HG03095 (cell line): ENCODE results near the gene GLYATL3.

Experiments
- ATAC-seq: cut with Tn5 transposase; IDR thresholded peaks from one replicate; pipeline ENCODE4 v1.9.1; 2021; ENCODE audit warnings: moderate library complexity; ENCODE audit not compliant: unreplicated experiment

Gene GLYATL3

DNA sequence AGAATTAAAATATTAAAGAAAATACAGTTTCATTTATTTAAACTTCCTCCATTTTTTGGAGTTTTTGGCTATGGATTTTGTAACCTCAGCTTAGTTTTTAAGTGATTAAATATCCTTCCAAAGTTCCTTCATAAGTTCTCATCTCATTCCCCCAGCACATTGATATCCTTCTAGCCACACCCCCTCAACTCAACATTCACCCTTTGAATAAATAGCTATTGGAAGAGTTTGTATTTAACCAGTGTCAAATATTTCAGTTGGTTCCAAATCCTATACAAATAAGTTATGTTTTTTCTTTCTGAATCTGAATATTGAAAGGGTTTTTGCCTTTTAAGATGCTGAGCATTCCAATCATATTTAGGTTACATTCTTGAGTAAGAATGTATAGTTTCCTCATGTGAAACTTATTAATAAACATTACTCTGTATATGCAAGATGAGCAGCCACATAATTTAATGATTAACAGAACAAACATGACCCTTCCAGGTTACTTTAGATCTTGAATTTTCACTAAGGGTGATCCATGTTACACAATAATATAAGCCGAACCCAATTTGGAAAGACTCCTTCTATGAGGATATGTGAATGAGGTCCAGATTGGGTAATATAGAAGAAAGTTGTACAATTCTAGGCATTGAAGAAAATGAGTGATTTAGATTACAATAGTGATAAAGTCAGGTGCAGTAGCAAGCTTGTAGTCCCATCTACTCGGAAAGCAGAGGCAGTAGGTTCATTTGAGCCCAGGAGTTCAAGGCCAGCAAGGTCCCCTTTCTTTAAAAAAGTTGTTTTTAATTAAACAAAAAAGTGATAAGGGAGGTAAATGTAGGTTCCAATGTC, 13.6 kb downstream of the GLYATL3 start:
- no peak for ATAC-seq

GRCh38 chr6:49514571-49515484, 15.1 kb downstream of the GLYATL3 start:
- no peak for ATAC-seq

DNA sequence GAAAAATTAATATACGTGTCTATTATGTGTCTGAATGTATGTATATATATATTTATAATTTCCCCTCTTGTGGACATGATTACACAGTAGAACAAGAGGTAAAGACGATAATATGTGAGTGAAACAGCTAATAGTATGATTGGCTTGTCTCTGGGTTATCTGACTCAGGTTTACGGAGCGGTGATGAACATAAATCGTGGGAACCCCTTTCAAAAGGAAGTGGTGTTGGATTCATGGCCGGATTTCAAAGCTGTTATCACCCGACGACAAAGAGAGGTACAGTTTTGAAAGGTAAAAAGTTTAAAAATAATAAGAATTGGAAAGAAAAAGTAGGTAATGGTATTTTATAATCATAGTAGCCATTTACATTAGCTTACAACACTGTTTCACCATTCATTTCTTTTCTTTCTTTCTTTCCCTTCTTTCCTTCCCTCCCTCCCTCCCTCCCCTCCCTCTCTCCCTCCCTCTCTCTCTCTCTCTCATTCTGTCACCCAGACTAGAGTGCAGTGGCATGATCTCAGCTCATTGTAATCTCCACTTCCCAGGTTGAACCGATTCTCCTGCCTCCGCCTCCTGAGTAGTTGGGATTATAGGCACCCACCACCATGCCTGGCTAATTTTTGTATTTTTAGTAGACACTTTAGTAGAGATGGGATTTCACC, 15.9 kb downstream of the GLYATL3 start:
- no peak for ATAC-seq

- ATAC-seq = no peak
Observed at GRCh38 chr6:49516147-49516505, 16.4 kb downstream of the GLYATL3 start.

DNA sequence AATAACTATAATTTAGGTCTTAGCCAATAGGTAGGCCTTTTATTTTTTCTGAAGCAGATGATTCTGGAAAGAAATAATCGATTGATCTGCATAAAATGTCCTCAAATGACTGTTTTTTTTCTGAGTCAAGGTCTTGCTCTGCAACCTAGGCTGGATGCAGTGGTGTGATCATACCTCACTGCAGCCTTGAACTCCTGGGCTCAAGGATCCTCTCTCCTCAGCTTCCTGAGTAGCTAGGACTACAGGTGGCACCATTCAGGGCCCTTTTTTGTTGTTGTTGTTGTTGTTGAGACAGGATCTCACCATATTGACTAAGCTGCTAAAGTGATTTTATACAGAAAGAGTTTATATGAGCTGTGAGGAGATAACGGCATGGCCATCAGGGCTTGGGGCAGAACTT, 18.2 kb downstream of the GLYATL3 start:
- no peak for ATAC-seq

DNA sequence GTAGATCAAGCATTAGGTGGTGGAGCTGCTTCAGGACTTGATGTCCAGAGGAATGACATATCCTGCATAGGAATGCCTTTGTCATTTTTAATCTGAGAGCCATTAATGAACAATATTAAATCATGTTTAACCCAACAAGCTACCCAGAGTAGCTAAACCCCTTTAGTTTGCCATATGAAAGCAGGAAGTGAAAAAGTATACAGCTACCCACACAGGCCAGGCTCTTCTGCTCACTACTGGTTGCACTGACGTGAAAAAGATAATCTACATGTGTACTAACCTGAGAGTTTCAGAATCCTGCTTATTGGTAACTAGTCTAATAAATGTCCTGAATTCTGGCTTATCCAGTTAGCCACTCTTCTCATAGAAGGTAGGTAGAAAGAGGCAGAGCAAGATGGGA, 19.9 kb downstream of the GLYATL3 start:
- ATAC-seq = peak; percentile 78

- no peak for ATAC-seq
Observed at GRCh38 chr6:49522710-49523593, 23.2 kb downstream of the GLYATL3 start.

GRCh38 chr6:49523901-49524300, 24.2 kb downstream of the GLYATL3 start:
- no peak for ATAC-seq

GRCh38 chr6:49524541-49524940, 24.8 kb downstream of the GLYATL3 start:
- no peak for ATAC-seq

GRCh38 chr6:49526598-49526997, 26.9 kb downstream of the GLYATL3 start:
- ATAC-seq = no peak

DNA sequence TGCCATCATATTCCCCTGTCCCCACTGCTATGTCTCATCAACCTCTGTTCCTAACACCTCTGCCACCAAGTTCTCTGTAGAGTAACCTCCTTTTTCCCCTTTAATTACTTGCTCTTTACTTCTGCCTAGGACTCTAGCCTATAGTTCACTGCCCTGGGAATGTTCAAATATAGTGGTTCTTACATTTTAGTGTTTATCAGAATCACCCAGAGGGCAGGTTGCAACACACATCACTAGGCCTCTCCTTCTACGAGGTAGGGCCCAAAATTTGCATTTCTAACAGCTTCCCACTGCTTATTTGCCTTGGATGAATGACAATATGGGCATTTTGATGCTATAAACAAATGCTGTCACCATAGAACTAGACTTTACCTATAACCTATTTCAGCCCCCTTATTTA, 27.6 kb downstream of the GLYATL3 start:
- ATAC-seq = no peak

DNA sequence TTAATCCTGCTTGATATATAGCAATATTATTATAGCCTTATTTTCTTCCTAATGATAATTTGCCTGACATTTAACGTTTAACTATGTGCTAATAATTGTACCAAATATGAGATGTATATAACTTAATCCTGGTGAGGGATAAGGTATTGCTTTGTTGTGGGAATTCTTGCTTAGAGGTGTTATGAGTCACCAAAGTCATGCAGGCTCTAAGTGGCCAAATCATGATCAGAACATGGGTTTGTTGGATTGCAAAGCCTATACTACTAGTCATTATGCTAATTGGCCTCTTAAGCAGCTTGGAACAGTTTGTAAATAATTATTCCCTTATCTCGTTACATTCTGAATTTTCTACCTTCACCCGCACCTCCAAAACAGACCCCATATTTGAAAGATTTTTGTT, 28.8 kb downstream of the GLYATL3 start:
- ATAC-seq = no peak

GRCh38 chr6:49530141-49530776, 30.5 kb downstream of the GLYATL3 start:
- ATAC-seq = no peak

- ATAC-seq = peak; percentile 84
Observed at GRCh38 chr6:49531774-49532569, 32.2 kb downstream of the GLYATL3 start.

DNA sequence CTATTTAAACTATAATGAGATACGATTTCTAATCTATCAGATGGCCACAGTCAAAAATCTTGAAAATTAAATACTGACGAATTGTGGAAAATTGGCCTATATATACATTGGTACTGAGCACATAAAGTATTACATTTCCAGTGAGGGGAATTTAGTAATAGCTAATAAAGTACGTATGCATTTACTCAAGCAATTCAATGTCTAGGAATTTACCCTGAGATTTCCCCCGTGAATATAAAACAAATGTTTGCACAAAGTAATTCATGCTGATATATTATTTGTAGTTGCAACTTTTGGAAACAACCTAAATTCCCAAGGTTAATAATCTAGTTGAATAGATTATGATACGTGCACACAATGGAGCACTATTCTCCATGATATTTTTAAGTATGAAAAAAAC, 36.1 kb downstream of the GLYATL3 start:
- ATAC-seq = no peak

GRCh38 chr6:49539102-49539501, 39.4 kb downstream of the GLYATL3 start:
- no peak for ATAC-seq

DNA sequence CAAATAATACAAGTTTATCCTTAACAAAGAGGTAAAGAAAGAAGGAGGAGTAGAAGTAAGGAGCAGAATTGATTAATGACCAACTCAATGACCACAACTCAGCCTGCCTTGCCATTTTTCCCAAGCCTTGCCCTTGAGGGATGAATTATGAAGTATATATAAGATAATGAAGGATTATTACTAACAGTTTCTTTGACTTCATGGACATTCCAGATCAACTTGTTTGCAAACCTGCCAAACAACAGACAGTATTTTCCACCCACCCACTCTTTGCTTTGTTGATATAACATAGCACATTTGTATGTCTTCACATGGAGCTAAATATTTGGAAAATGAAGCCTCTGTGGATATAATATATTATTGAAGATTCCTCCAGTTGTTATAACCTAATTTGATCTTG, 40.9 kb downstream of the GLYATL3 start:
- ATAC-seq = no peak

DNA sequence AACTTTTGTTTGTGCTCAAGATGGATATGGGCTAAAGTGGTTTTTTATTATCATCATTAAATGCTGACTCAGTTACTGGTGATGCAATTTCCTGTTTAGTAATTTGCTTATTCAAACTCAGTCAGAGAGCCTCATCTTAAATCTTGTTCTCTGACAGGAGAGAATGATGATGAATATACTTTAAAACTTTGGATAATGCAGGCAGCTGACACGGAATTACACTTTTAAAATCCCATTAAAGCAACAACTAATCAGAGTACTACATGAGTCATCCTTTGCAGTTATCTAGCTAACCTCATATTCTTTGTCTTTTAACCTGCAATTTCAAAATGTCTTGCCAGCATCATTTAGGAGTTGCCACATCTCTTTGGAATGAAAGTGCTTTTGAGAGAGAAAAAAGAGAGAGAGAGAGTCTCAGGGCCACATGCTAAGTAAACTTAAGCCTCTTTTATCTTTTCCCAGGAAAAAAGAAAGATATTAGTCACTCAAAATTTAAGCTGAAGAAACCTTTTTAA, 41.5 kb downstream of the GLYATL3 start:
- no peak for ATAC-seq

- ATAC-seq = no peak
Observed at GRCh38 chr6:49541936-49542335, 42.2 kb downstream of the GLYATL3 start.
